Measurements from ENCODE around the gene PER1.

PER1 gene

DNA sequence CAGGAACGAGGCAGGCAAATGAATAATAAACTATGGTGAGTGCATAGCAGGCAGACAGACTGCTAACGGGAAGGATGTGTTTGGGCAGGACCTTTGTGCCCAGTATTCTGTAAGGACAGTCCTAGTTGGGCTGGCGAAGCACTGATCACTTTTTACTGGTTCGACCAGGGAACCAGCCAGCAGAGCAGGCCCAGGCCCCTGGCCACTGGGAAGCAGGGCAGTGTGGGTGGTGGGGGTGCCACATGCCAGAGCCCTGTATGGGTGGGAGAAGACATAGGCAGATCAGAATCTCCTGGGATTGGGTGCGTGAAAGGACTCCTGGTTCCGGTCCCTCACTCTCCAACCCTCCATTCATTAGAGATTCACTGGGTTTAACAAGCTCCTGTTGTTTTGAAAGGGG is 14.5 kb upstream of the PER1 start:
- DNase-seq: peak; percentile 51

DNA sequence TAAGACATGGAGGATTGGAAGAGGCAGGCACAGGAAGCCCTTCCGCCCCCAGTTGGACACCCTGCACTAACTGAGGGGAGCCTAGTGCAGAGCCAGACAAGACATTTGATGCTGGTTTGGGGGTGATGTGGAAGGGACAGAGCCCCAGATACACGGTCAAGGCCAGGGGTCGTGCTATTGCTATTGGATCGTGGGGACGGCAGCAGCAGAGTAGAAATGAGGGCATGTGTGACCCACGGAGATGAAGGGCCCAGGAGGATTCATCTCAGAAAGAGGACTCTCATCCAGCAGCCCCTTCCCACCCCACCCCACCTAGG is 12.6 kb upstream of the PER1 start:
- DNase-seq: no peak

DNA sequence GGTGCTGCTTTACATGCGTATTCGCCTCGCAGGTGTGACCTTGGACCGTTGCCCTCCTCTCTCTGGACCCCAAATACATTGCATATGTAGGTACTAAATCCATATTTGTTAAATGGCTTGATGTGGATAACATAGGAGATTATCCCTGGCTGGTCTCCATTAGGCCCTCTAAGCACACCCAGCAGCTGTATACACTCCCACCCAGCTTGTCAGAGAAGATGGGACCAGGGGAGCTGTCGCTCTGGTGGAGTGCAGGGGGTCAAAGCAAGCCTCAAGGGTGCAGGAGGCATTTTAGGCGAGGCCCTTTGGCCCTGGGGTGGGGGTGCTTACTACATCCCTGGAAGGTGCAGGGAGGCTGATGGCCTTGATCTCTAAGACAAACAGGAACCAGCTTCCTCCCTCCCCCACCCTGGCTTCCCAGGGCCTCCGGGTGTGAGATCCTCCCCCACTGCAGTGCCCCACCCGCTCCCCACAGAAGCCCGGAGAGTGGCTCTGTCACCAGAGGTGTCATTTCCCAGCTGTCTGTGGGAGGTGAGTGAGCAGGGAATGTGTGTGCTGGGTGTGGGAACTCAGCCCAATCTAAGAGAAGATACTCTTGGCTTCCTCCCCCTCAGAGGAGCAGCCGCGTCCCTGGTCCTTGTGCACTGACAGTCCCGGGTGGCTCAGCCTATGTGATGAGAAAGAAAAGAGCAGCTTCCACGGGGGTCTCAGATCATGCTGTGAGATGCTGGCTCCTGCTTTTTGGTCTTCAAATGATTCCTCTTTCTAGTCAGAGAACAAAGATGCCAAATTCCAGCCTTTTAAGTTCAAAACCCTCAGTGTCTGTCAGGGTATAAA is 12.0 kb upstream of the PER1 start:
- peak; percentile 77 for DNase-seq

DNA sequence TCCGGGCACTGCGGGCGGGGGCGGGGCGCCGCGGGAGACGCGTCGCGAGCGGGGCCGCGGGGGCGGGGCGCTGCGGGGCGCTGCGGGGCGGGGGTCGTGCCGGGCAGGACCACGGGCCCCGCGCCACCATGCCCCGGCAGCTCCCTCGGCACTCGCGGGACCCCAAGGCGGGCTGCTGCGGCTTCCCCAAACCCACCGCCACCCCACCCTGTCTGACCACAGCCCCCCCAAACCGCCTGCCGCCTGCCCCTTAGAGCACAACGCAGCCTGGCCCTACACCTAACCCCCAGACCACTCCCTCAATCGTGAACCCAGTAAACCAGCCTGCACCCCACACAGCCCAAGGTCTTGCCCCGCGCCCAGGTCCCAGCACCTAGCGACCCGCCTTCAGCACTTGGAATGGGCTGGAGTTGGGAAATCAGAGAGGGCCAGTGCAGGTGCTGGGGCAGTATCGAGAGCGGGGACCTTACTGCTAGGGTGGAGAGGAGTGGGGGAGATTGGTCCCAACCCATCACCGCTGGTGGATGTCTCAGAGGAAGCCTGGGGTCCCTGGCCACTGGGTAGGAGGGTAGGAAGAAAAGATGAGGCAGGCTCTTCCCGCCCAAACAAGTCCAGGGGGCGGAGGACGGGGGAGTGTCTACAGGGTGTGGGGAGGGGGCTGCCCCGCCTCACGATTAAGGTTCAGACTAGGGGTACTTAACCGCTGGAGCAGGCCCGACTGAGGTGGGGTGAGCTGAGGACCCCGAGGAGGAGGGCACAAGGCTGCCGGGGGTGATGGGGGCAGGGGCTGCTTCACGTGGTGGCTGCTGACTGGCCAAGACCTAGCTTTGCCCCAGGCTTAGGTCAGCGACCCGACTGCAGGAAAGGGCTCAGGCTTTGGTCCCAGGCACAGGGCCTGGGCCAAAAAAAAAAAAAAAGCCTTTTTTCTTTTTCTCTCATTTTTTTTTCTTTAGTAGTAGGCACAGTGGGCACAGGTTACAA is 11.1 kb upstream of the PER1 start:
- peak; percentile 79 for DNase-seq

DNA sequence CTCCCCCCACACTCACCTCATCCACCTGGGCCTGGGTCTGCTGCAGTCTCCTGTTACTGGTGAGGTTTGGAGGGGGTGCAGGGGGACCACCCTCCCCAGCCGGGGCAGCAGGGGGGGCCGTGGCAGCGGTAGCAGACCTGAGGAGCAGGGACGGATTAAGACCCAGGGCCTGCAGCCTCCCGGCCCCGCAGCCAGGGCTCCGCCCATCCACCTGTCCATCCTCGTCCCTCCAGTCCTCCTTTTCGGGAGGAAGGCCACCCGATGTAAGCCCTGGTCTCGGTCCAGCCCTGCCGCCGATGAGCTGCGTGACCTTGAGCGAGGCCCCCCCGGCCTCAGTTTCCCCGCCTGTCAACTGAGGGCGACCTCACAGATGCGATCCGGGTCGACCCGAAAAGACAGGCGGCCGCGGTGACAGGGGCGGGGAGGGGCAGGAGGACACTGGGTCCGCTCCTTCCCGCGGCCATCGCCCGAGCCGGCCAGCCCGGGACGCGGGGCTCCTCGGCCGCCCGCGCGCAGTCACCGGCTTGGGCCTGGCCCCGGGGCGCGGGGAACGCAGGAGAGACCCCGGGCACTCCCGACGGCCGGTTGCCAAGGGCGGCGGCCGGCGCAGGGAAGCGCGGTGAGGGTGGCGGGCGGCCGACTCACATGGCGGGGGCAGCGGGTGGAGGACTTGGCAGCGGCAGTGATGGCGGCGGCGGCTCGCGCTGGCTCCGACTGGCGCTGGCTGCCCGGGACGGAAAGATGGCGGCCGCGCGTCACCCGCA is 10.2 kb upstream of the PER1 start, which contains the start of gene VAMP2:
VAMP2 (minus strand) TSS at position 716 of the 764 bp plus-strand sequence; CDS start at position 647, 69 bp downstream.
- DNase-seq: peak; percentile 86

DNA sequence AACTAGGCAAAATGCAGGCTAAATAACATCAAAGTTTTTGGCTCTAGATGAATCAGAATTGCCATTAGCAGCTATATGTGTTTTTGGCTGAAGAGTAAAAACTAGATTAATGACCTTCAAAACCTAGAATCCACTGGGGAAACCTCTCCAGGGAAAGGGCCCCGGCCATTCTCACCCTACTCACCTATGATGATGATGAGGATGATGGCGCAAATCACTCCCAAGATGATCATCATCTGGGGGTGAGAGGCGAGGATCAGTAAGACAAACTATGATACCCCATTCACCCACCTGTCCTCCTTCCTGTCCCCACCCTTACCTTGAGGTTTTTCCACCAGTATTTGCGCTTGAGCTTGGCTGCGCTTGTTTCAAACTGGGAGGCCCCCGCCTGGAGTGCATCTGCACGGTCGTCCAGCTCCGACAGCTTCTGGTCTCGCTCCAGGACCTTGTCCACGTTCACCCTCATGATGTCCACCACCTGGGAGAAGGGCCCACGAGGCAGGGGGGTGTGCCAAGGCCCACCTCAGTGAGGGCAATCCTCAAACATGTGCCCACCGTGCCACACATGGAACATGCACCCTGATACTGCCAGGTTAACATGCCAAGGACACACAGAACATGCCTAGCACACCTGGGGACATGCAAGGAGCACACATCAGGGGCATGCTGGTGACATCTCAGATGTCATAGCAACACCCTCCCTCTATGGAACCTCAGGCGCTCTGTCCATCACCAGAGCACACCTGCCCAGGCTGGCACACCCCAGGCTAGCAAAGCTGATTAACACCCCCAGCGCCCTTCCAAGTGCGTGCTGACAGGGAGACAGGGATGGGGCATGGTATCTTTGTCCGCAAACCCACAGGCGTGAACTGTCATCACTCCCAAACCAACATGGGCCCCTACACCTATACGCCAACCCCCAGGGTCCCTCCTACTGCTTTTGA is 9.4 kb upstream of the PER1 start:
- peak; percentile 48 for DNase-seq

DNA sequence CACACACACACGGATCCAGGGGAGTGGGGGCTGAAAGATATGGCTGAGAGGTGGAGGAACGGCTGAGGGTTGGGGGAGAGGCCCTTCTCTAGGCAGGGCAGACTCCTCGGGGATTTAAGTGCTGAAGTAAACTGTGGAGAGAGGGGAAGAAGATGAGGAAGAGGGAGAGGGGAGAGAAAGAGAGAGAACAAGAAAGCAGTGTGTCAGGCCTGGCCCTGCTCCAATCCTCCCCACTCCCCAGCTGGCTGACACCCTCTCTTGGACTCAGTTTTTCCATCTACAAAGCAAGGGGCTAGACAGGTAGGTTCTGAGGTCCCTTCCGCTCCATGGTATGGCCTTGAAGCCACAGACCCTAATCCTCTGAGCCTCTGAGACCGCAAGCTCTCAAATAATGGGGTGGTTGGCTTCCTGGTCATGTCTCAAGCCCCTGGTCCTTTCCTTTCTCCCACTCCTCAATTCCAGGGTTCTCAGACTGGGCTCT is 8.6 kb upstream of the PER1 start:
- DNase-seq: peak; percentile 48

DNA sequence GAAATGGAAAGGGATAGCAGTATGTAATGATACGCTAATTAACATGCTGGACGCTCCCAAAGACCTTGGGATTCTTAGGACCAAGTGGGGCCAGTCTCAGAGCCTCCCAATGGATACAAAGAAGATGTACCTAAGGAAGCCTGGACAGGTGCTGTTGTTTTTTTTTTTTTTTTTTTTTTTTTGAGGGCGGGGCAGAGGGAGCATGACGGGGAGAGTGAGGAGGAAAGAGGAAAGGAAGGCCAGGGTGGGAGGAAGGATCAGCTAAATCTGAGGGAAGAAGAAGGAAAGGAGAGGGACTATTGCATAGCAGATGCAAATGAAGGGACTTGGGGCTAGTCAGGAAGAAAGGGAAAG is 8.0 kb upstream of the PER1 start:
- no peak for DNase-seq

DNA sequence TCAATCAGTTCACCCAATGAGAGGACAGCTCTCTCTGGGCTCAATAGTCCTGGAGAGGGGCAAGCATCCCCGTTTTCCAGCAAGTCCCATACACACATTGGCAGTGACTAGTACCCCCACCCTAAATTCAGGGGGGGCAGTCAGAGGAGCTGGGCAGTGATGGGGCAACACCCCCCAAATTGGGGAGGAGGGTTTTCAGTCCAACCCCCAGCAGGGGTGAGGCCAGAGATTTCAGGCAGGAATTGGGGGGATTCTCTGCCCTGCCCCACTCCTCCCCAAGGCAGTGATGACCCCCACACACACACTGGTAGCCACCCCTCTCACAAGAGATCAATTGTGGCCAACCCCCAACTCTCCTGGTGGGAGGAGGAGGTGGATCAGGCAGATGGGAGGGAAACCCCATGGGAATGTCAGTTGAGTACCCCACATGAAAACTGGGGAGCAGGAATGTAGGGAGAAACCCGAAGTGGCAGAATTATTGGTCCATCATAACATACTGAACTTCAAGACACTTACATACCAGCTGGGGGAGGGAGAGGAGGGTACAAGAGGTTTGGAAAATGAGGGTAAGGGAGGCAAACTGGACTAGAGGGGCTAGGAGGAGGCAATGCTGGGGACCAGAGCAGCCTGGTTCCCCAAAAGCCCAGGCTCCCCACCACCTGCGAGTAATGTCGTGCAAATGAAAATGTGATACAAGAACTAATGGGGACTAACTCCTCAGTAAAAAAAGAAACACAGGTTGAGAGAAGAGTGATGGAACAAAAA is 7.4 kb upstream of the PER1 start:
- no peak for DNase-seq

DNA sequence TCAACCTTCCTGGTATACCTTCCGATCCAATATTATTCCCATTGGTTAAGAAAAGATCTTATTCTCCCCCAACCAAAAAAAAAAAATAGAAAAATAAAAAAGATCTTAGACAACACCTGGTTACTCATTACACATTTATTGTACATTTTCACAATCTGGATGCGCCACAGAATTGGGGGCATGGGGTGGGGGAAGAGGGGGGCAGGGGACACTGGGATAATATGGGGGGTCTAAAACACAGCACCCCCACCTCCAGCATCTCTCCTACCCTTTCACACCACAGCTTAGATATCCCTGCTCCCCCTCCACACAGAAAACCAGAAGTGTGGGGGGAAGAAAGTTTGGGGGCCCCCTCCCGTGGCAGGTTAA is 6.8 kb upstream of the PER1 start:
- DNase-seq: no peak

DNA sequence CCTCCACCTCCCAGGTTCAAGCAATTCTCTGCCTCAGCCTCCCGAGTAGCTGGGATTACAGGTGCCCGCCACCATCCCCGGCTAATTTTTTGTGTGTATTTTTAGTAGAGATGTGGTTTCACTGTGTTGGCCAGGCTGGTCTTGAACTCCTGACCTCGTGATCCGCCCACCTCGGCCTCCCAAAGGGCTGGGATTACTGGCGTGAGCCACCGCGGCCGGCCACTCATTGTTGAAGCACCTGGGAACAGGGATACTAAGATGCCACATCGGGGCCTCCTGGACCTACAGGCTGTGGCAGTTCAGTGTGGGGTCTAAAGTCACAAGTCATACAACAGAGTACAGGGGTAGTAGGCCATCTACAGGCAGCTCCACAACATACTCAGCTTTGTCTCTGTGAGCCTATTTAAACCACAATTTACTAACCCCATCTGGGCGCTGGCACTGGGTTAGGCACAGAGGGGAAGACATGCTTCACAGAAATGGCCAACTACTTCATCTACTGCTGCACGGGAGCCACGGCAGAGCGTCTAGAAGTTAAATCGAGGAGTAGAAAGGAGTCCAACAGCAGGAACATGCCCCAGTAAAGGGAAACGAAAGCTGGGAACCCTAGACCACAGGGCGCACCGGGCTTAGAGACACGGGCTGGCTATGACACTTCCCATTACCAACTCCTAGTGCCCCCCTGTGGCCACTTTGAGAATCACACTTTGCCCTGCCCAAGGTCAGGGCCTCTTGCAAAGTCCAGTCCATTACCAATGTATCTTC is 6.2 kb upstream of the PER1 start:
- DNase-seq: peak; percentile 98

DNA sequence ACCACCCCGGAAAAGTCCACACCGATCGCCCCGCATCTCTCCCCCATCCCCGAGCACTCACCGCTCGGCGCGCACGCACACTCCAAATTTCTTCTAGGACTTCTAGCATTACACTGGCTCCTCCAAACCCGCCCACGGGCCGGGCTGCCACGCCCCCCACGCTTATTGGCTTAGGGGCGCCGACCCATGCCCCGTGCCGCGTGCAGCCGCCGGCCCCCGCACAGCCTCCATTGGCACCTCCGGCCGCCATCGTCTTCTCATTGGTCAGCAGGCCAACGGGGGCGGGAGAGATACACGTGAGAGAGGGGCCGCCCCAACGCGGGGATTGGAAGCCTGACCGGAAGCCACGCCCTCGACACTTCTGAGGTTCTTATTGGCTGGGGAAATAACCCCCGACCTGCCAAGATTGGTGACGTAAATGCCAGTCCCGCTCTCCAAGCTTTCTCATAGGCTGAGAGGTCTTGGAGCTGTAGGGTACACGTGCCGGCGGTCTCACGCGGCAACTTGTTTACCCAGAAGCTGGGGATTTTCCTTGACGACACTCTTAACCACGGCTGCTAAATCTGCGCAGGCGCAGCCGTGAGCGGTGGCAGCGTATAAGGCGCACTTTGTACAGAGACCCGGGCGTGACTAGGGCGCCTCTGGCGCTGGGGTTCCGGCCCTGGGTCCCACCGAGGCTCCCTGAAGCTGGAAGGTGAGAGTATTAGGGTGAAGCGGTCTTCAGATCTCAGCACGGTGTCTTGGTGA is 4.2 kb upstream of the PER1 start:
- peak; percentile 100 for DNase-seq

DNA sequence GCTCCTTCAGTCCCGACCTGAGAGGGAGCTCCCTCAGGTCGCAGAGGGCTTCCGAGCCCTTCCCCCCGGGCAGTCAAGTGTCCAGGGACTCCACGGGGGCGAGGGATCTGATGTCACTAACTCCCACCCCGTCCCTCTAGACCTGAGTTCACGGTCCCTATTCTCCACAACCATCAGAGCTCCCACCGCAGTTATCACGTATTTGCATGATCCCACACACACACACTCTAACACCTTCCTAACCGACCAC is 3.7 kb upstream of the PER1 start:
- no peak for DNase-seq

DNA sequence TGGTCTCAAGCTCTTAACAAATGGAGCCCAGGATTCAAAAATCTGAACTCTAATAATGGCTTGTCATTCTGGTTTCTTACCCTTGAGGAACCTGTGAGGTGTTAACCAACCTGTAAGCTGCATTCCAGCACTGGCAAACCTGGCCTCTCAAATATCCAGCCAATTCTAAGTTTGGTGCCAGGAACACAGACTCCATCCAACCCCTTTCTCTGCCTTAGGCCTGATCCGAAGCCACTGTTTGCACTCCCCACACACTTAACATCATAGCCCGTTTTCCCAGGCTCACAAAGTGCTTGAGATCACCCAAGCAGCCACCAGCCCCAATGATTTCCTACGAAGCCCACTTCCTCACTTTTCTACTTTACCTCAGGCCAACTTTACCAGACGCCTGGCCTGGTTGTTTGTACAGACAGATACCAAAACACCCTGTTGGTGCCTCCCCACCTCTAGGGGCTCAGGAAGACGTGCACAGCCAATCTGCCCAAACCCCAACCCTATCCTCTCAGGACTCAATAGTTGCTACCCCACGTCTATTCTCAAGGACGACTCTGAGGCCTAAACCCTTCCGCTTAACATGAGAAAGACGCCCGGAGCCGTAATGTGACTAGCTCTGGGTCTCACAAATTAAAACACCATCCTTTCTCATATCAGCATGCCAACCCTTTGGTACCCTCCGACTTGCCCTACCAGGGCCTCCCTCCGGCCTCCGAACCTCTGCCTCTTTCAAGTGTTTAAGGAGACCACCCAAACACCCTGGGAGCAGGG is 3.2 kb upstream of the PER1 start:
- peak; percentile 61 for DNase-seq

DNA sequence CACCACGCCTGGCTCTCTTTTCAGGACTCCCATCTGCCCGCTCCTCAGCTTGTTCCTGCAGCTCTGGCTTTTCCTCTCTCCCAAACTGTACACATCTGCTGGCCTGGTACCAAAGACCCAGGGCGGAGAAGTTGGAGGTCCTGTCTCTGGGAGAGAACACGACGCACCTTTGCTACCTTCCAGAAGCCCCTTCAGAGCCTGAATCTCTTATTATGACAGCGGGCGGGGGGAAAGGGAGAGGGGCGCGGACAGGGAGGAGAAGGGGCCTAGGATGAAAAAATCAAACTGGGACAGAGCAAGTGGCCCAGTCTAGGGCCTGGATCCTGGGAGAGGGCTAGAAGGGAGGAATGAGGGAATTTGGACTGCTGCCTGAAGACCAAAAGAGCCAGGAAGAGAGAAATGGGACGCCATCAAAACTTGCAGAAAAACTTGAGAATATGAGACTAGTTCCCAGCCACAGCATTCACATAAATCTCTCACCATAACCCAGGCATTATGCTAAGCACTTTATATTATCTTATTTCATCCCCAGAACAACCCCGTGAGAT is 2.5 kb upstream of the PER1 start:
- peak; percentile 55 for DNase-seq

DNA sequence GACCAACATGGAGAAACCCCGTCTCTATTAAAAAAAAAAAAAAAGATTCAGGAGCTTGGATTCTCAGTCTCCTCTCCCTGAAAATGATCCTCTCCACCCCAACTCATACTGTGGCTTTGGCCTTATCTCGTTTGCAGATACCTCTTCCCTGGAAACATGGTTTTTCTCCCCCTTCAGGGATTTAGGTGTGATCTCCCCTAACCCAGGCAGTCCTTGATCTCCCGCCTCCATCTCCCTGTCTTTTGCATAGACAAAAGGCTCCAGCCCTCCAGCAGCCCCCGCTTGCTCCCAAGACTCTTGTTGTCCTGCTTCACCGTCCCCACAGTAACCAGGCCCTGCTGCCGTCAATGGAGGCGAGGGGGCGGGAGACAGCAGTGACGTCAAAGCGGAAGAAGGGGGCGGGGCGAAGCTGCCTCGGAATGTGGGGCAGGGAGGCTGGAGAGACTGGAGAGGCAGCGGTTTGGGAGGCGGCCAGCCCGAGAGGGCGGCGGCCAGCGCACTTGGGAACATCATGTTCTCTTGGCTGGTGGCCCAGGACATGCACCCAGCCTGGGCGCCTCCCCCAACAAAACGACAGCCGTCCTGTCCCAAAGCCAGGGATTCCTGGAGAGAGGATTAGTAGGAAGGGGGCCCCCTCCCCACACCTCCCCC is 1.9 kb upstream of the PER1 start:
- peak; percentile 99 for DNase-seq

DNA sequence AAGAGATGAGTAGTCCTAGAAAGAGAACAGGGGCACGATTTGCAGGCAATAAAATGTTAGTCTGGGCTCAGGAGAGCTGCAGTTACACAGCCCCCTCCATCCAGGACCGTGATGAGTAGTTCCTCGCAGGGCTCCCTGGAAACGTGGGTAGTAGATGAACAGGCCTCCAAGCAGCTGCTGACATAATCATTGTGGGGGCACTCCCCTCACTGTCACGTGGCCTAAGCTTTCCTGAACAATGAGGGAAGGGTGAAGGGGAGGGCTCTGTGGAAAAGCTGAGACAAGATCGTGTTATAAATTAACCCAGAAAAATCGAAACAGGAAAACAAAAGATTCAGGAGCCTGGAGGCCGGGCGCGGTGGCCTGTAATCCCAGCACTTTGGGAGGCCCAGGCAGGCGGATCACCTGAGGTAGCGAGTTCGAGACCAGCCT is 1.3 kb upstream of the PER1 start:
- peak; percentile 73 for DNase-seq

DNA sequence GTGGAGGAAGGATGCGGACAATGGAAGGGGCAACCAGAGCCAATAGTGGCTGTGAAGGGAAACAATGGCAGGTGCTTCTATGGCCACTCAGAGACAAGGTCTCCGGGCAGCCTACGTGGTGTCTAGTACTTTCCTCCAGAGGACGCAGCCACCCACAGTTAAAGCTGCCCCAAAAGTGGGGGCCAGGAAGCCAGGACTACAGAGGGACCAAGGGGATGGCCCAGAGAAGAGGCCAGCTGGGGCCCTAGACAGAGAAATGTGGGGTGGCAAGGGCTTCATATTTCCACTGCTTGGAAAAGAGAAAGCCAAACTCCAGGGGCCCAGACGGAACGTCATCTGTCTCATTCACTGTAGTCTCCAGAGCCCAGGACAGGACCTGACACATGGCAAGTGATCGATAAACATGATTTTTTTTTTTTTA is 837 bp upstream of the PER1 start:
- peak; percentile 48 for DNase-seq
